DLD1 (cell line): ENCODE data around the gene ATP7A.
"Not testable (repeated sequence)": the region's sequence is repeated elsewhere in the genome, so short reads cannot be mapped to it uniquely, and the experiment has no call there.

Source experiments
- in situ Hi-C: cut with HindIII; loops from 2 replicates; pipeline ENCODE4 v1.10.0; 2017; ENCODE audit warnings: low sequenced_read_pairs

Gene ATP7A

GRCh38 chrX:77945031-77945430 is 34.5 kb downstream of the ATP7A start:
- in situ Hi-C loops, result not testable (repeated sequence)

GRCh38 chrX:77945910-77946545 is 35.5 kb downstream of the ATP7A start:
- in situ Hi-C loops, result no loop called here

DNA sequence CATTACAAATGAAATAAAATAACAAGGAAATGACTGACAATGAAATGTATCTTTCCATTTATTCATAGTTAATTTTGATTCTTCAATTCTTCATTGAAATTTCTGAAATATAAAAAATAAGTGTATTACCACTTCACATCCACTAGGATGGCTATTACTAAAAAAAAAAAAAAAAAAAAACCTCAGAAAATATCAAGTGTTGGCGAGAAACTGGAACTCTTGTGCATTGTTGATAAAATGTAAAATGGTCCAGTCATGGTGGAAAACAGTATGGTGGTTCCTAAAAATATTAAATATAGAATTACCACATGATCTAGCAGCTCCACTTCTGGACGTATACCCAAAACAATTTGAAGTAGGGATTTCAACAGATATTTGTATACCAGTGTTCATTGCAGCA is 36.1 kb downstream of the ATP7A start:
- in situ Hi-C loops, result no loop called here

GRCh38 chrX:77949840-77950239 is 39.3 kb downstream of the ATP7A start:
- in situ Hi-C loops, result no loop called here

DNA sequence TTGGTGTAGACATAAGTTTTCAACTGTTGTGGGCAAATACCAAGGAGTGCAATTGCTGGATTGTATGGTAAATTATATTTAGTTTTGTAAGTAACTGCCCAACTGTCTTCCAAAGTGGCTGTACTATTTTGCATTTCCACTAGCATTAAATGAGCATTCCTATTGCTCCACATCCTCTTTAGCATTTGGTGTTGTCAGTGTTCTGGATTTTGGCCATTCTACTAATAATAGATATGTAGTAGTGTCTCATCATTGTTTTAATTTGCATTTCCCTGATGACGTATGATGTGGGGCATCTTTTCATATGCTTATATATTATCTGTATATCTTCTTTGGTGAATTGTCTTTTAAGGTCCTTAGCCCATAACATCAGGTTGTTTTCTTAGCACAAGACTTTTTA is 41.7 kb downstream of the ATP7A start:
- in situ Hi-C loops, result no loop called here

DNA sequence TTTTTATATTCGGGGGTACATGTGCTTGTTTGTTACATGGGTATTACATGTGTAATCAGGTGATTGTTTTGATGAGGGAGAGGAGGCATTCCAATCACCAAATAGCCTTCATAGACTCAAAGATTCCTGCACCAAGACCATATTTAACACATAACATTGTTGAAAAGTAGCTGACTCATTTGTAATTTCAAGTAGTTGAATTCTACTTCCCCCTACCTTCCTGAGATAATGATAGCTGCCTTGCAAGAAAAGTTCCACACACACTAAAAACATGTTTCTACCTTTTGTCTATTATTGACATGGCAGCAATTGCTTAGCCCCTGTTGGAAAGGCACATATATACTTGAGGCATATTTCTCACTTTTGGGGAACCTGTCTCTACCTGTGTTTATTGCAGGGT is 42.8 kb downstream of the ATP7A start:
- in situ Hi-C loops, result no loop called here

- in situ Hi-C loops, result no loop called here
These were observed 43.2 kb downstream of the ATP7A start for GRCh38 chrX:77953708-77954107.

GRCh38 chrX:77960567-77960966 is 50.1 kb downstream of the ATP7A start:
- in situ Hi-C loops, result no loop called here

DNA sequence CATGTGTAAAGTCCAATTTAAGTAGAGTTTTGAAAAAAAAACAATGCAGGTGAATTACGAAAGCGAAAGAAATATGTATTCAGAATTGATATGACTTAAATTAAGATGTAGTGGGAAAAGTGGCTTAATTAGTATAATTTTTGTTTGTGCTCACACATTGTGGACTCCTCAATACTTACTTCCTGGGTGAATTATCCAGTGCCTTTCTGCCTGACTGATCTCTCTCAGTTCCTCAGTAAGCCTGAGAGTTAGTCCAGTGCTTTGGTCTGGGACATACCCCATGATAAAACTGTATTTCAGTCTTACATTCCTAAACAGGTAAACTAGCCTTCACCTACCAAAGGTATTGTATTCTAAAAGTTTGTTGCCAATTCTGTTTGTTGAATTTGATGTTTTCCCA is 50.6 kb downstream of the ATP7A start:
- in situ Hi-C loops, result no loop called here

DNA sequence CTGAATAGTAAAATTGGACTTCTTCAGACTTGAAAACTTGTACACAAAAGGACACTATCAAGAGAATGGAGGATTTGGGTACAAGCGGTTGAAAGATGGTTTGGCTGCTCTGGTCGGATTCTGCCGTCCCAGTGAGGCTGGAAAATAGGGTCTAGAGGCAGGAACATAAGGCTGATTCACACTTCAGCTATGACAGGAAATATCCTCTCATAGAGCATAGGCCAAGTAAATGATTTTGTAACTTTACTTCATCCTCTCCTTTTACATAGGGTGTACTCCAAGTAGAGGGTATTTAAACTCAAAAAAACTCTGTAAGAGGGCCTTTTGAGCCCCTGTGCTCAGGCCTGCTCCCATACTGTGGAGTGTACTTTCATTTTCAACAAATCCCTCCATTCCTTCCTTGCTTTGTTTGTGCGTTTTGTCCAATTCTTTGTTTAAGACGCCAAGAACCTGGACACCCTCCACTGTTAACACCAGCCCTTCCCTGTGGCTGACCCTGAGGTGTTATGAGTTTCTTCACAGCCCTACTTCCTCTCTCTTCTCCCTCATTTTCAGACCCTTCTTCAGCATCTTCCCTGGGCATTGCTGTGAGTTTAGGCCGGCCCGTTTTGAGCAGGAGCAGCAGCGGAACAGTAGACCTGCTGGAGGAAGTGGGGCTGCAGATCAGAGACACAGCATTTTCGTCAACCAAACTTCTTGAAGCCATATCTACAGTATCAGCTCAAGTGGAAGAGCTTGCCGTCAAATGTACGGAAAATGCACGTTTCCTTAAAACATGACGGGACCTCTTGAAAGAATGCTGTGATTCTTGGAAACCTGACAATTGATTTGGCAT is 51.8 kb downstream of the ATP7A start:
- in situ Hi-C loops, result no loop called here

GRCh38 chrX:77966361-77966760 is 55.9 kb downstream of the ATP7A start:
- in situ Hi-C loops, result no loop called here

DNA sequence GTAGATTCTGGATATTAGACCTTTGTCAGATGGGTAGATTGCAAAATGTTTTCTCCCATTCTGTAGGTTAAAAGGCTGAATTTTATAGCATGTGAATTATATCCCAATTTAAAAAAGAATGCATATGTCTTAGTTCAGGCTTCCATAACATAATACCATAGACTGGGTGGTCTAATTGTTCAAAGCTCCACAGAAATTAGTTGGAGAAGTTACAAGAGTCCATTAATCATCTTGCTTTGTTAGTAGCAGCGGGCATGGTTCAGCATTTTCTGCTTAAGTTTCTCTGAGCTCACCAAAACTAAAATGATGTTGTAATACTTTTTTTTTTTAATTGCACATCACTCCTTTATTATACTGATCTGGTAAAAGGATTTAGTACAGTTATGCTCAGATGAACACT is 57.1 kb downstream of the ATP7A start:
- in situ Hi-C loops, result no loop called here

DNA sequence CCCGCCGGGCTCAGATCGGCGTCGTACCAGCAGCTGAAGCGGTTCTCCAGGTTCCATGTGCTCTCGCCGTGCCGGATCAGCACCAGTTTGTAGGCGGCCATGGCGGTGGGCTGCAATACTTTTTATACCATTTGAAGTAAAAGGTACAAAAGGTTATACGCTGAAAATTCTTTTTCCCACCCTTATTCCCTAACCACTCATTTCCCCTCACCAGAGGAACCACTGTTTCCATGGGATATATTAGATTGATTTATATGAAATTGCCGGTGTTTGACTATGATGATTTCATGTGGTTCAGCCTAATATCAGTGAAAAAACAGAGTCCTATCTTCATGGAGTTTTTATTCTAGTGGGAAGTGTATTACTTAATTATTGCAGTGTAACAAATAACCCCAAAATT is 59.0 kb downstream of the ATP7A start, which contains the start of gene PGAM4:
TSS of gene PGAM4 (minus strand) at position 101 of the 400 bp plus-strand sequence. CDS start at position 101, 0 bp downstream.
- in situ Hi-C loops, result no loop called here

DNA sequence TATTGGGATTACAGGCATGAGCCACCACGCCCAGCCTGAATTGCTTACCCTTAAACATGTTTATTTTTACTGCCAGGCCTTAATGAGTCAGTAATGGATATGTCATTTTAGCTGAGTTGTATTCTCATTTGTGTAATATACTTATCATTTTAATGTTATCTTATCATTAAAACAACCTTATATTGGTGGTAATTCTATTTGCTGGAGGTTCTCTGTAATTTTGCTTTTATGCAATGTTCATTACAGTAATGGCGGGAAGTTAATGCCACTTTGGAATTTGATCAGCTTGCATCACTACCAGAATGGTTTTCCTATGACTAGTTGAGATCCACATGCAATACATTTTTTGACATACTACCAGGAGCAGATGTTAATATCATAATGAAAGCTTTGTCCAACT is 65.3 kb downstream of the ATP7A start:
- in situ Hi-C loops, result no loop called here

- in situ Hi-C loops, result no loop called here
These were observed 66.6 kb downstream of the ATP7A start for GRCh38 chrX:77977095-77977494.

DNA sequence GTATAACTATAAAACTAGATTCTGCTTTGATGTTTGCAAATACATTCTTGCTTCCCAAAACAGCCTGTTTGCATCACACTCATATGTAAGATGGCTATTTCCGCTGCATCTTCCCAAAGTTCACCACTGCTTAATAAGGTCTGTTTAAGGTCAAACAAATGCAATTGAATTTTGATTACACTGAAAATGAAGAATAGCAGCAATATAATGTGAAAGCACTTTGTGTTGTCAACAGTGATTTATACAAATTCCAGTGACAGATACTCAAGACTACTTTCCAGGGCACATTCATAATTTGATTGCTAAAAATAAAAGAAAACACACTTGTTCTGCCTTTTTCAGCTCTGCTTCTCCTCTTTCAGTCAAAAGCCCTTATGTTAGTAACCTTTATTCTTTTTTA is 67.0 kb downstream of the ATP7A start:
- in situ Hi-C loops, result no loop called here

DNA sequence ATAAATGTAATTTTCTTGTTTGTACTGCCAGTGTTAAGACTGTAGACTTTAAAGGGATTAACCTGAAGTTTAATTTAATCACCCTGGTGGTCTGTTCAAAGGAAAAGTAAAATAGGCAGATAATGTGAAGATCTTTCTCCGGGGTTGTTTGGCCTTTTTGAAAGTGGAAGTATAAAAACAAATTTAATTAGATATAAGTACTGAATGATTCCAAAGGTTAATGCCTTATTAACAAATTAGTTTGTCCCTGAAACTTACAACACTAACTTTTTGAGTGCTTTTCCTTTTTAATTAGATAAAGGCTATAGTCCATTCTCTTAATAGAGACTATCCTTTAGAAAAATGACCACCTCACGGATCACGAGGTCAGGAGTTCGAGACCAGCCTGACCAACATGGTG is 69.4 kb downstream of the ATP7A start:
- in situ Hi-C loops, result no loop called here

DNA sequence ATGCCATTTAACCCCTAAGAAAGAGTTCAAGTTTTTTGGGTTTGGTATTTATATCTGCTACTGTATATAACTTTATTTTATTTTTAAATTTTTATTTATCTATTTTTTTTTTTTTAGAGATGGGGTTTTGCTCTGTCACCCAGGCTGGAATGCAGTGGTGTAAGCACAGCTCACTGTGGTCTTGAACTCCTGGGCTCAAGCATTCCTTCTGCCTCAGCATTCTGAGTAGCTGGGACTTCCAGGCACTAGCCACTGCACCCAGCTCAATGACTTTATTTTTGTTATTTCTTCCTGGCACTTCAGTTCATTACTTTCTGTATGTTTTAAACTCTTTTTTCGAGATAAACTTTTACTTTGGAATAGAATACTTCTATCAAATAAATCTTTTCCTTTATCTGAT is 101.4 kb downstream of the ATP7A start:
- in situ Hi-C loops, result no loop called here

DNA sequence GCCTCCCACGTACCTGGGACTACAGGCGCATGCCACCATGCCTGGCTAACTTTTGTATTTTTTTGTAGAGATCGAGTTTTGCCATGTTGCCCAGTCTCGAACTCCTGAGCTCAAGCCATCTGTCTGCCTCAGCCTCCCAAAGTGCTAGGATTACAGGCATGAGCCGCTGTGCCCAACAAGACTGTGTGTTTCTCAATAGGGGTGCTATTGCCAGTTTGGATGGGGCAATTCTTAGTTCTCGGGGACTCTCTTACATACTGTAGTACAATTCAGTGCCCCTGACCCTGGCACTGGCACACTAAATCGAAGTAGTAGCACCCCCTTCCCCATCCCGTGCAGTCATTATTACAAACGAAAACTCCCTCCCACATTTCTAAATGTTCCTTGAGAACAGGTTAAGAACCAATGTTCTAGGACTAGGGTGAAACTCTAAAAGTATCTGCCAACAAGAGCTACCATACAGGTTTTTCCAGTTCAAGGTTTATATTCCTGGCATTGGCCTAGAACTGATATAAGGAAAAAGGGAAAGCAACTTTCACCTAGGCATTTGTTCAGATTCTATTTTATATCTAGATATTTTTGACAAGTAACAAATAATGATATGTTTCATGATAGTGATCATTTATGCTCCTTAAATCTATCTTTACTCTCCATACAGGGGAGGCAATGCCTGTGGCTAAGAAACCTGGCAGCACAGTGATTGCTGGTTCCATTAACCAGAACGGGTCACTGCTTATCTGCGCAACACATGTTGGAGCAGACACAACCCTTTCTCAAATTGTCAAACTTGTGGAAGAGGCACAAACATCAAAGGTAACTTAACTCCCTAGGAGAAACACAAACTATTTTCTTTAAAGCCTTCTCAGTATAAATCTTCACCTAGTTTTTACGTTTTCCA is 109.3 kb downstream of the ATP7A start:
- in situ Hi-C loops, result no loop called here

DNA sequence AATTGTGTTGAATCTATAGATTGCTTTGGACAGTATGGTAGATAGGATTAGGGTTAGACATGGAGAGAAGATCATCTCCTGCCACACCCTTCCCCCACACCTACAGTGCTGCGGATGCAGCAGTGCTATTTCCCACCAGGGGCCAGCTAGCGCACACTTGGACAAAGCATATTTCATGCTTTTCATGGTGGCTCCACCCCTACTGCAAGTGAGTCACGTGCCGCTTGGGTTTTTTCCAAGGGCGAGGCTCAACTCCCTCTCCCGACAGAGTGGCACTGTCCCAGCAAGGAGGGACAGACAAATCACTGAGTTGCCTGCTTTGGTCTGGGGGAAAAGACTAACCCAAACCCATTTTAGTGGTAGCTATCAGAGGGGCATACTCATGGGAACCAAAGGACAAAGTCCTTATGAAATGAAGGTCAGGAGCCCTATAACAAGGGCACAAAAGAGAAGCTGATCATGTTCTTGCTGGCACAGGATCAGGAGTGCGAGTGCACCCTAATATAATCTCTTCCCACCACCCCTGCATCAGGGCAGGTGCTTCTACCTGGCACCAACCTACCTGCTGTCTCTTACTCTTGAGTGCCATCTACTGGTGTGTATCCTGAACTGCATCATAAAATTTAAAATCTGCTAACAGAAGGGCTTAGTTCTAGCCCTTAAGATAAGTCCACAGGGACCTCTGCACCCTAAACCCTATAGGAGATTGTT is 114.0 kb downstream of the ATP7A start:
- in situ Hi-C loops, result no loop called here

DNA sequence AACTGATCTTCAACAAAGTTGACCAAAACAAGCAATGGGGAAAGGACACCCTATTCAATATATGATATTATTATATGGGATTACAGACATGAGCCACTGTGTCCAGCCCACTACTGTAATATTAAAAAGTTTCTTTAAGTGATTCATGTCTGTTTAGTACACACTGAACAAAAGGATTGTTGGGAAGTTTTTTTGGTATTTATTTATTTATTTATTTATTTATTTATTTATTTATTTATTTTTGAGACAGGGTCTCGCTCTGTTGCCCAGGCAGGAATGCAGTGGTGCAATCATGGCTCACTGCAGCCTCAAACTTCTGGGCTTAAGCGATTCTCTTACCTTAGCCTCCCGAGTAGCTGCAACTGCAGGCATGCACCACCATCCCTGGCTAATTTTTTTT is 117.3 kb downstream of the ATP7A start:
- in situ Hi-C loops, result no loop called here
